Measurements from ENCODE around the gene ALDH4A1. TPM values are rescaled to one million over a fixed set of nuclear protein-coding genes. Genes with fewer than 3 reads are reported as not detected.

The ALDH4A1 gene
- total and polyA plus RNA-seq, 10 of the 15 experiments (the other 5 are each of a cell fraction or from before 2014, with no cell fraction given): 0.06 to 25.5 (median 13.0) TPM

GRCh38 chr1:18902523-18903290, at the start of gene ALDH4A1 (continued):
- TF ChIP-seq CTCF (IDR thresholded peaks at IDR 0.05 in 2 of 3, conservative IDR thresholded peaks at IDR 0.05 in 1 of 3; ENCODE audit: control insufficient read depth in 2 of 3, extremely low read depth in 1 of 3, insufficient read depth in 1 of 3, low read depth in 3 of 3, low read length in 3 of 3): 0 out of 6 replicates have a peak, but pooled peaks of 1 of the 3 experiments have one; percentile 4
- TF ChIP-seq MLLT1 (IDR thresholded peaks at IDR 0.05): peak; percentile 69; the same call in 1 of the 2 replicates
- TF ChIP-seq STAT3 (IDR thresholded peaks at IDR 0.05; ENCODE audit: low read depth, low read length): no peak
- no peak for TF ChIP-seq IRF5 (IDR thresholded peaks at IDR 0.05; ENCODE audit: borderline replicate concordance)
- peak; percentile 52 for TF ChIP-seq SIX5 (IDR thresholded peaks at IDR 0.05; ENCODE audit: low read depth, low read length, severe bottlenecking)
- no peak for TF ChIP-seq KAT2A (conservative IDR thresholded peaks at IDR 0.05; ENCODE audit: control insufficient read depth, low read depth, low read length)
- peak; percentile 42; the same call in 1 of the 2 replicates for TF ChIP-seq HDGF (IDR thresholded peaks at IDR 0.05)
- TF ChIP-seq PRDM15 (CRISPR knock-in tag; IDR thresholded peaks at IDR 0.05): no peak
- 0 out of 2 replicates have a peak, but pooled peaks have one; percentile 5 for TF ChIP-seq IKZF1 (conservative IDR thresholded peaks at IDR 0.05)
- peak; percentile 42 for TF ChIP-seq POU2F2 (IDR thresholded peaks at IDR 0.05; ENCODE audit: borderline replicate concordance, low read depth, low read length)
- peak; percentile 95 for TF ChIP-seq USF1 (IDR thresholded peaks at IDR 0.05; ENCODE audit: borderline replicate concordance, extremely low read length, insufficient read depth, low read depth, low read length)
- TF ChIP-seq MXI1 (IDR thresholded peaks at IDR 0.05; ENCODE audit: low read depth, low read length): peak; percentile 73; the same call in 1 of the 2 replicates
- TF ChIP-seq RB1 (IDR thresholded peaks at IDR 0.05; ENCODE audit: borderline replicate concordance): peak; percentile 85; the same call in 1 of the 2 replicates
- peak; percentile 85 for TF ChIP-seq RFX5 (IDR thresholded peaks at IDR 0.05; ENCODE audit: low read depth, low read length)
- TF ChIP-seq RAD51 (IDR thresholded peaks at IDR 0.05): peak; percentile 96
- TF ChIP-seq IRF4 (IDR thresholded peaks at IDR 0.05; ENCODE audit: low read depth, low read length): no peak
- TF ChIP-seq PBX3 (IDR thresholded peaks at IDR 0.05; ENCODE audit: insufficient replicate concordance, low read depth, low read length): peak; percentile 37
- TF ChIP-seq RUNX3 (IDR thresholded peaks at IDR 0.05; ENCODE audit: low read length): peak; percentile 35
